HG03097 (cell line): ENCODE results near the gene CCR8.
A peak's percentile ranks its signal among the peaks of the same experiment; 100 is the strongest.

Experiments used
- ATAC-seq: cut with Tn5 transposase; IDR thresholded peaks from one replicate; pipeline ENCODE4 v1.9.1; 2021; ENCODE audit not compliant: unreplicated experiment, low FRiP score

The CCR8 gene, protein sequence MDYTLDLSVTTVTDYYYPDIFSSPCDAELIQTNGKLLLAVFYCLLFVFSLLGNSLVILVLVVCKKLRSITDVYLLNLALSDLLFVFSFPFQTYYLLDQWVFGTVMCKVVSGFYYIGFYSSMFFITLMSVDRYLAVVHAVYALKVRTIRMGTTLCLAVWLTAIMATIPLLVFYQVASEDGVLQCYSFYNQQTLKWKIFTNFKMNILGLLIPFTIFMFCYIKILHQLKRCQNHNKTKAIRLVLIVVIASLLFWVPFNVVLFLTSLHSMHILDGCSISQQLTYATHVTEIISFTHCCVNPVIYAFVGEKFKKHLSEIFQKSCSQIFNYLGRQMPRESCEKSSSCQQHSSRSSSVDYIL

DNA sequence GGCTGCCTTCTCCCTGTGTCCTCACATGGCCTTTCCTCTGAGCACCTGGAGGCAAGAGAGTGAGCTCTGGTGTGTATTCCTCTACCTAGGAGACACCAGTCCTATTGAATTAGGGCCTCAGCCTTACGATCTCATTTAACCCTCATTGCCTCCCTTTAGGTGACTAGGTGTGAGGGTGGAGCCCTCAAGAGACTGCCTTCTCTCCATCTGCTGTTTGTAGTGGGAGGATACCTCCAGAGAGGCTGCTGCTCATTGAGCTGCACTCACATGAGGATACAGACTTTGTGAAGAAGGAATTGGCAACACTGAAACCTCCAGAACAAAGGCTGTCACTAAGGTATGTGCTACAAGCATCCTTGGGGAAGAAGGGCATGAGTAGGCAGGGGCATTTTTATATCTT is at the start of gene CCR8:
Gene CCR8, plus strand, starts transcription at position 217 of the 400 bp plus-strand sequence. CDS start 2,623 bp downstream, outside the sequence.
- no peak for ATAC-seq

DNA sequence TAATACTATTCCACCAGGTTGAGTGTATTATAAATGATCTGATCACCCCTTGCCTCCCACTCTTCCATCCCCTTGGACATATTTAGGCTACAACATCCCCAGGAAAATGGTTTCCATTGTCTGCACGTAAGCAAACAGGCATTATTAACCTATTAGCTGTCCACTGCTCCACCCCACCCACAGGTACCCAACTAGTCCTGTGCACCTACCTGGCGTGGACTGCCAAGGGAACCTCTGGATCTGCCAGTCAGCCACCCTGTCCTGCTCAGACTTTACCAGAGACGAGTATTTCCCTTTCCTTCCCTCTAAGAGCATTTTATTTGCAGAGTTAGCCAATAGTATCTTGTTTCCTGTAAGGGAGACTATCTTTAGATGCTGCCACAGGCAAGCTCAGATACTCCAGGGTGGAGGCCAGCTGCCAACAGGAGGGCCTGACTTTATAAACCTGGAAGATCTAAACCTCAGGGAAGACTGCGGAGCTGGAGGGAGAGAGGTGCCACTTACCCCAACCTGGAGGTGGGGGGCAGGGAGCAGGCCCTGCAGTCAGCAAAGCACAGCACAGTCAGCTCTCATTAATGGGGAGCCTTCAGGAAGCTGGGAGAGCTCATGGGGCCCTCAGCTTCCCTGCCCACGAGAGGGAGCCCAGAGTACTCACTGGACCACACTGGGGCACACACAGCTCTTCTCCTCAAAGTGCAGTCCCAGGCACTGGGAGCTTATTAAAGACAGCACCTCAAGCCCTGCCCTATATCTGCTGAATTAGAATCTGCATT is 49.6 kb upstream of the CCR8 start, which contains the start of gene CX3CR1:
Gene CX3CR1, minus strand, starts transcription at position 292 of the 773 bp plus-strand sequence. CDS start 13,527 bp downstream, outside the sequence.
- ATAC-seq: no peak

DNA sequence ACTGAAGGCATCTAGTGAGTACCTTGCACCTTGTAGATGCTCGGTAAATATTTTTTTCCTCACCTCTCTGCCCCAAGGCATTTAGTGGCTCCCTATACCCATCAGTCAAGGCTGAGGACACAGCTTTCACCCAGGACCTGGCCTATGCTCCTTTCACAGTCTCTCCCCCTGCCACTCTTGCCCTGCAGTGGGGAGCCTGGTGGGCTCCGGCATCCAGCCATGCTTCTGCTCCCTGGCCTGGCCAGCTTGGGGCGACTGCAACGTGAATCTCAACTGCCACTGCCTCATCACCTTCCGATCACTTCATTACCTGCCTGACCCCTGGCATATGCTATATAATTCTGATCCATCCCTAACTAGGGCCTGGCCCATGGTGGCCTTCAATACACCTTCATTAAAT is 48.9 kb upstream of the CCR8 start:
- ATAC-seq: no peak

DNA sequence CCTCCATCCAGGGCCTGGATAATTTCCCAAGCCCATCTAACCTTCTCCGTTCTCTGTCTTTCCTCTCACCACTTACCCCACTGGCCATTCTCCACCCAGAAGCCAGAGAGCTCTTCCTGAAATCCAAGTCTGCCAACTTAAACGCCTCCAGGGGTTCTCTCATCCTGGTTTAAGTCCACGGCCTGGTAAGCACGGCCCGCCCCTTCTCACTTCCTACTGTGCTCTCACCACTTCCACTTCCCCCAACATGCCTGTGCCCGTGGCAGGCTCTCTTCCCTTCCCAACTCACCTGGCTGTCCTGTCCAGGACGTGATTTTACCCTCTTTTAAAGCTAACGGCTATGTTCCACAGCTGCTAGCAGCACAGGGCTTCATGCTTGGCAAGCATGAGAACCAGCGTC is 48.0 kb upstream of the CCR8 start:
- ATAC-seq: no peak

DNA sequence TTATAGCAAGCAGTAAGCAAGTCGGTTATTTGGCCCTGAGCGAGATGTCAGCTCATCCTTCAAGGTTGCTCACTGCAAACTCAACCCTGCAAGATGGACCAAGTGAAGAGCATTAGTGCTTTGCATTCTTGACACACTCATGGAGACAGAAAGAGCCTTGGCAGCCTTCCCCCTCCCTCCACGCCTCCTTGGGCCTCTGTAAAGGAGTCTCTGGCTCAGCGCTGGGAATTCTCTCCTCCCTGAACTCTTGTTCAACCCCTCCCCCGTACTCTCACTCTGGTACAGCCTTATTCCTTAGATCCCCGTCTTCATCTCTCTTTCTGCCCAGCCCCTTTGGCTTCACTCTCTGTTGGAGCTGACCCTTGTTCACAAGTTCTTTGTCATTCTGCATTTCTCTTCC is 47.5 kb upstream of the CCR8 start:
- ATAC-seq: no peak

DNA sequence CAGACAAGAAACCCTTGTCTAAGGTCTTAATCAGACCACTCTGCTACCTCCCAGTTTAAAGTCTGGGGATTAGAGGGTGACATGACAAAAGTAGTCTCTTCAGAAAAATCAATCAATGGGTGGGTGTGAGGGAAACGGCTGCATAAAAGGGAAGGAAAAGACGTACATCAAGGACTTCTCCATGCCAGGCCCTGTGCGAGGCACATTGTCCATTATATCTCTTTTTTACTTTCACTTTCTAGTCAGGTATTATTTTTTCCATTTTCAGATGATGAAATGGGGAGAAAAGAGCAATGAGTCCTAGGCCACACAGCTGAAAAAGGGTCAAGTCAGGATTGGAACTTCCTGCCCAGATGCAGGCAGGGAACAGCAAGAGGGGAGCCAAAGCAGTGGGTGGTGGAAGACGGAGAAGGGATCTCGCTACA is 45.0 kb upstream of the CCR8 start:
- no peak for ATAC-seq

DNA sequence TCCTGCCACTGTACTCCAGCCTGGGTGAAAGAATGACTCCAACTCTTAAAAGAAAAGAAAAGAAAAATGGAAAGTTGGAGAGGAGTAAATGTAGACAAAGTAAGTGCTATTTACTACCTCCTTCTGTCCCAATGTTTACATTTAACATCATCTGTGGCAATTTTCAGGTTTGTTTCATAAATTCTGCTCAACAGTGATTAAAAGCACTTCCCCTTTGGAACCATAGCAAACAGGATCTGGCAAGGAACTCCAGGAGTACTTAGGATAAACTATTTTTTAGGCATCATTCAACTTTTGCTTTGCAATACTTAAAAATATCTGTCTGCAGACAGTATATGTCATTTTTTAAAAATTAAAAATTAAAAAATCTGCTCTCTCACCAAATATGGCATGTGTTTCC is 44.2 kb upstream of the CCR8 start:
- no peak for ATAC-seq

DNA sequence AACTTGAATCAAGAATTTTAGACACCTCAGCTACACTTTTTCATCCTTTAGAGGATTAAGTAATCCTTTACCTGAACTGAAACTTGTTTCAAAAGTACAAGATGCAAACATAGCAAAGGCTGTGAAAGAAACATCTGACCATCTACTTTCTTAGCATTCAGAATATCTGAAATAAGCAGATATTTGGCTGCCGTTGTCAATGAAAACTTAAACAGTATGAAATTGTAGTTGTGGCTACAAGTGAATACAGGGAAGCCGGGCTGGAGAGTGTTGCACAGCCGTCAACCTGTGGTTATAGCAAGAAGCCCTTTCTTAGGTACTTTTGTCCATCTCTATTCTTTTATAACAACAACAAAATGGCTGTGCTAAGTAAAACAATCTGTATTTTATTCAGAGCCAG is 42.7 kb upstream of the CCR8 start:
- ATAC-seq: no peak

DNA sequence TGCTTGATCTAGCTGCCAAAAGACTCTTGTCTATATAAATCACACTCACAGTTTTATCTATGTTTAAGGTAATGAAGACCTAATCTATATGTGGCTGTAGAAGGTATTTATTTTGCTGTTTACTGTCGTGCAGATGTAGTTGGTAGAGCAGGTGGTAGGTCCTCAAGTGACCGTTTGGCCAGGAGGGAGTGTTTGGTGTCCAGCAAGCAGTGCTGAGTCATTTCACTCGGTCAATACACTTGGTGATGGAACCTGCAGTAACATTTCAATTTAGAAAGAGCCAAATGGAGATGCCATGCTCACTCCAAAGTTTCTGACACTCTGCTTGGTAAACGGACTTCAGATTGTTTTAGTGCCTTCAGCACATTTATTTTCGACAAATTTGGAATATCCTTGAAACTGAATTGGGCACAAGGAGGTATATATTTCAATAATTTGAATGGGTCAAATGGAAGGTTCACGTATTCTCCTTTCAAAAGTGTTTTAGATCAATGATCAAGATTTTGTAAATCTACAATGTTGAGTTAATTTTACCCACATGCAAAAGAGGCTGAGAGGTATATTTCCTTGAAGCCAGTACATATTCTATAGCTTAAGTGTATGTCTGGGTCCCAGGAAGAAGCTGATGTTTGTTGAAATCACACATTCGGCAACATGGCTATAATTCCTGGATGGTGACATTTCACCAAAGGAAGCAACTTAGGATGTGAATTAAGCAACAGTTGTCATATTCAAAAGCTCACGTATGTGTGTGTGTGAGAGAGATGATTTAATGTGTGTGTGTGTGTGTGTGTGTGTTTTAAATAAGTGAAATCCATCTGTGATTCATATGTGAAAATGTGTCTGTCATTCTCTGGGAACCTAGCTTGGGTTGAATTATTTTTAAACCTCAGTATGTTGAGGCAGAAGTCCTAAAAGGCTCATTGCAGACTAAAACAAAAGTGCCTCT is 42.0 kb upstream of the CCR8 start:
- no peak for ATAC-seq

DNA sequence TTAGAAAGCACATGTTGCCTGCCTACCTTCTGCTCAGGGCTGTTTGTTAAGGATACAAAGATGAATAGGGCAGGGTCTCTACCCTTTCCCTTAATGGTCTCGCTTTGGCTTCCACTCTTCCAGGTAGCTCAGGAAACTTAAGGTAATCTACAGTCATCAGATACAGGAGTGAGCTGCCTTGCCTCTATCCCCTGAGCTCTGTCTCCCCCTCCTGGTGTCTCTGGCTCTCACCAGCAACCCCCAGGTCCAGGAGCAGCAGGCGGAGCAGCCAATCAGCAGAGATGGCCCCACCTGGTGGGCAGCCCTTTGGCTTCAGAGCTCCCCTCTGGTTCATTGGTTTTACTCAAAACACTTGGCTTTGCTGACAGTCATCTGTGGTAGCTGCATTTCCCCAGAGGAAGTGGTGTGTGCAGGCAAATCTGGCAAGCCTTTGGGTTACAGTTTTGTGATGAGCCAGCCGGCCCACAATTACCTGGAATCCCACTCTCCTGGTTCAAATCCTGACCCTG is 41.2 kb upstream of the CCR8 start:
- peak; percentile 96 for ATAC-seq

DNA sequence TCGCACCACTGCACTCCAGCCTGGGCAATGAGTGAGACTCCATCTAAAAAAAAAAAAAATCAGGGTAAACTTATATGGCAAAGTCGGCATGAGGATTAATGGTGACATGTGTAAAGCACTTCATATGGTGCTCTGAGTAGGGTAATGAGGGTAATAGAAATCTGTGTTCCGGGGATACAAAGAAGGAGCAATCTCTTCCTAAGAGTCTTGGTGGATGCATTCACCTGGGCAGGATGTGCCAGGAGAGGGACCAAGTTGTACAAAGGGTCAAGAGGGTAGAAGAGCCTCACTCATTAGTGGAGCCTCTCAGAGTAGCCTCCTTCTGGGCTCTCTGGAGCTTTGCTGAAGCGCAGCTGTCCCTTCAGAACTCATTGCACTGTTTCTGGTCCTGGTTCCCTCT is 40.4 kb upstream of the CCR8 start:
- ATAC-seq: no peak

DNA sequence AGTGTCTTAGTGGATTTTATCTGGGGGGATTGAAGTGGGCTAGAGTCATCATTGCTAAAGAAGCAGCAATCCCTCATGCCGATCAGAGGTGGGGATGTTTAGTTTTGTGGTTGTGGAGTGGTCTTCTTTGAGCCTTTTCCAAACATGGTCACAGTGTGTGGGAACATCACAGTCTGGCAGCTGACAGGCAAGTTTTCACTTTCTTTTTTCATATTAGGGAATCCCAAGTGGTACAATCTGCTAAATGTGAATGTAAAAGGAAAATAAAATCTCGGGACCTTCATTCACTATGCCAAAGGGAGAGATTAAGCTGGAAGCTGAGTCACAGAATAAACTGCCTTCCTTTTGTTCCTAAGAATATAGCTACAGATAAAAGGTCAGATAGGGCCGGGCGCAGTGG is 39.3 kb upstream of the CCR8 start:
- ATAC-seq: no peak

DNA sequence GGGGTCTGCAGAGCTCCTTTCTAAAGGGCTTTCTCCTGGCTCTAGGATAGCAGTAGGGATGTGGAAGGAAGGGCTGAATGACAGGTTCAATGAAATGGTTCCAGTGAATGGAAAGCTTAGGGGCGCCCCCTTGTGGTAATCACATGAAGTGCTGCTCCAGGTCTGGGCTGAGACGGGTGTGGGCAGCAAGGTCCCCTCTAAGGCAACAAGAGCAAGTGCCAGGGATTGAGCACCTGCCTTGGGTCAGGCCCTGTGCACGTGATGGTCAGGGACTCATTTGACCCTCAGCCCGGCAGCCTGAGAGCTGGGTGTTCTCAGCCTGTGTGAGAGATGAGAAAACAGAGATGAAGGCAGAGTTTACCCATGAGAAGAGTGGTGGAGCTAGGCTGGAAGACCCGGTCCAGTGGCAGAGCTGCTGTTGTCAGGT is 37.6 kb upstream of the CCR8 start:
- no peak for ATAC-seq

DNA sequence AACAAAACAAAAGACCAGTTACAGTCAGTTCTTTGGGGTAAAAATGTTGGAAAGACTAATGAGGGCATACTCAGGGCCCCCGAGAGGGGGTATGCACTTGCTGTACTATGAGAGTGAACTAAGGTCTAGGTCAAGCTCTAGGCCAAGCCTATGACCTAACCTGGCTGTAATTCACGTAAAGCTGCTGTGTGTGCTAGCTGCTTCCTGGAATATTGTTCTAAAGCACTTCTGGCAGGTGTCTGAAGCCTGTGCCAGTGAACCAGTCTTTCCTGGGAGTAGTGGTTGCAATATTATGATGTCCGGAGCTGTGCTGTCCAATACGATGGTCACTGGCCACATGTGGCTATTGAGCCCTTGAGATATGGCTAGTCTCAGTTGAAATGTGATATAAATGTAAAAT is 36.5 kb upstream of the CCR8 start:
- ATAC-seq: no peak

DNA sequence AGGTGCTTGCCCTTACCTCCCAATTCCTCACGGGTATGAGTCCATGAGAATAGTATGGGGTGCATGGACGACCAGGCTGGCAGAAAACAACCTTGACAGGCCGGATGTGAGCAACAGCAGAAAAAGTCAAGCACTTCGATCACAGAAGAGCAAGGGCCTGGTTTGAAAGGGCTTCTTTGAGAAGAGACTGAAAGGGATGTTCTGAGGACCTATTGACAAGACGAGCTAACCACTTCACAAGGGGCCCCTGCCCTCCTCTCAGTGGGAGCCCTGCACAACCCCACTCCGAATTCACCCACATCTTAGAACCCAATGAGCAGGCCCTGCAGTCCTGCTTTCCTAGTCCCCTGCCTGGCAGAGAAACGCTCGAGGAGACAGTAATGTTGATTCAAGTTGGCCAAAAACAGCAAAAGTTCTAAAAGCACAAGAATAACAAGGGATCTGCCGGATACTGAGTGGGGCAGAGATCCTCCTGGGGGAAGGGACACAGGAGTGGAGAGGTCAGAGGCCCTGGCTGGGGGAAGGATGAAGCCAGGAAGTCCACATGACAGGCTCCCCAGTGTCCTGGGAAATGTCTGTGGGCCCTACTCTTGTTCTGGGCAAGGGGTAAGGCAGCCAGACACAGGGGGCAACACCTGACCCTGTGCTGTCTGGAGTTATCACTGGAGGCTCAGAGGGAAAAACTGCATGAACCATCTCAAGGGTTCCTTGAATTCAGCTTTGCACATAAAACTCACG is 34.9 kb upstream of the CCR8 start:
- no peak for ATAC-seq

DNA sequence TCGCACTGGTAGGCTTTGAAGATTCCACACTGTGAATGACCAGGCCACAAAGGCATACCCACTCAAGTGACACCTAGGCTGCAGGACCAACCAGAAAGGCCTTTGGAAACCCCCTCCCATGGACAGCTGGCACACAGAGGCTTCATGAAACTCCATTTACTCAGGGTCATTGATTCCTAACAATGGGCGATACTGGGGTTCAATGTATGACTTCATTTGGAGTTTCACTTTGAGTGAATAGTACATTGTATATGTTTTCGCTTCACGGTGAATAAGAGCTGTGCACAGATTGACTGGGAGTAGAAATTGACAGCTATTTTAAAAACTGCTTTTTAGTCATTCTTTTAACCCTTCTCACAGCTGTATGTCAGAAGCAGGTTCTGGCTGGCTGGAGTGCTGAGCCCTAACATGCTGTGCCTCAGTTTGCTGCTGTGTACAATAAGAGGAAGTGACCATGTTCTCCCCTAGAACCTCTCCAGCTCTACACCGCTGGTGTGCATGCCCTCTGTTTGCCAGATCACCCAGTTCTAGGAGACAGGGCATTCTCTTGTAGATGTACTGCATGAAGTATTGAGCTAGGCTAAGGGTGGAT is 34.2 kb upstream of the CCR8 start:
- peak; percentile 69 for ATAC-seq

DNA sequence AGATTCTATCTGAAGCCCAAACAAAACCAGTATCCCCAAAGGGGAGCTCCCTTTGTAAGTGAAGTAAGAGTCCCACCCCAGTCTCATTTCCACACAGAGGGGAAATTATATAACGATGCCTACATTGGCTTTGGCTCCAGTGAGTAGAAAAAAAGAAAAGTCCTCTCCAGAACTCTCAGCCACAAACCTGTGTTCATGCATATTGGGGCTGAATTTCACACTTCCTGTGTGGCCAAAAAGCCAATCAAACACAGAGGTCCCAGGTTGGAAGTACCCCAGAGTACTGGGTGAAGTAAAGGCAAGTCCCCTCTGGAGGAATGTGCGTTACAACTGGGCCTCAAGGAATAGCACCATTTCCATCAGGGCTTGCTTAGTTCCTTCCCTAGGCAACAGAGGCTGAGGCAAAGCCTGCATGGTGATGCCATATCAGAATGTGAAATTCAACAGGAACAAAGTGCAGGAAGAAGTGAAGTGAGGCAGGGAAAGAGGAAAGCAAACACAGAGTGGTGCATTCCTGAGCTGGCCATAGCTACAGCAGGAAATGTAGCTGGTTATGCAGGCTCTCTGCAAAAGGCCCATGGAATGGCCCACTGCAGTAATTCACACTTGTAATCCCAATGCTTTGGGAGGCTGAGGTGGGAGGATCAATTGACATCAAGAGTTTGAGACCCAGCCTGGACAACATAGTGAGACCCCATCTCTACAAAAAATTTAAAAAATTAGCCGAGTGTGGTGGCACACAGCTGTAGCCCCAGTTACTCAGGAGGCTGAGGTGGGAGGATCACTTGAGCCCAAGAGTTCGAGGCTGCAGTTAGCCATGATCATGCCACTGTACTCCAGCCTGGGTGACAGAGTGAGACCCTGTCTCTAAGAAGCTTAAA is 33.1 kb upstream of the CCR8 start:
- no peak for ATAC-seq

DNA sequence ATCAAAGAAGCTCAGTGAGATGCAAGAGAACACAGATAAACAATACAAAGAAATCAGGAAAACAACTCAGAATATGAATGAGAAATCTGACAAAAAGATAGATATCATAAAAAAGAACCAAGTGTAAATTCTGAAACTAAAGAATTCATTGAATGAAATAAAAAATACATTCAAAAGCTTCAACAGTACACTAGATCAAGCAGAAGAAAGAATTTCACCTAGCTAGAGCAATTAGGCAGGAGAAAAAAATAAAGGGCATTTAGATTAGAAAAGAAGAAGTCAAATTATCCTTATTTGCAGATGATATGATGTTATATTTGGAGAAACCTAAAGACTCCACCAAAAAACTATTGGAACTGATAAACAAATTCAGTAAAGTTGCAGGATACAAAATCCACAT is 30.2 kb upstream of the CCR8 start:
- no peak for ATAC-seq

DNA sequence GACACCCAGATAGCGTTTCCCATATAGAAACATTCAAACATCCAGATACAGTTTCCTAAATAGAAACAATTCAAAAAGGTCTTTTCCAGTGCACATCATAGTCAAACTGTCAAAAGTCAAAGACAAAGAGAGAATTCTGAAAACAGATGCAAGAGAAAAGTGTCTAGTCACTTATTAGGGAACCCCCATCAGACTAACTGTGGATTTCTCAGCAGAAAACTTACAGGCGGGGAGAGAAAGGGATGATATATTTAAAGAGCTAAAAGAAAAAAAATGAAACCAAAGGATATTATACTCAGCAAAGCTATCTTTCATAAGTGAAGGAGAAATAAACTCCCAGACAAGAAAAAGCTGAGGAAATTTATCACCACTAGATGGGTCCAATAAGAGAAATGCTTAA is 27.3 kb upstream of the CCR8 start:
- no peak for ATAC-seq
